ENCODE data around the gene ABCF2.

Gene ABCF2

GRCh38 chr7:151192002-151192539 is 34.9 kb downstream of the ABCF2 start:
- DNase-seq (ENCODE audit: low read depth, low spot score): no peak
- CTCF ChIA-PET: interaction anchor here (1.0 kb wide), 1 partner anchor 10 kb away, joined by 3 read pairs; no protein-coding TSS in a partner anchor
- POLR2A ChIA-PET: no interaction called here

GRCh38 chr7:151191544-151191943 is 35.5 kb downstream of the ABCF2 start:
- ChIA-PET POLR2A (no interaction called here), CTCF (interaction anchor here (1.0 kb wide), 1 partner anchor 10 kb away, joined by 3 read pairs; no protein-coding TSS in a partner anchor)
- H3K4me3 ChIP-seq (ENCODE audit: low read depth, low read length): no peak overlapping the region
- DNase-seq (ENCODE audit: low read depth, low spot score): no peak
- TF ChIP-seq CTCF (IDR thresholded peaks at IDR 0.05; ENCODE audit: insufficient read depth, low read length, missing control alignments): no peak

More at GRCh38 chr7:151192002-151192539, 34.9 kb downstream of the ABCF2 start:
- H3K4me3 ChIP-seq (ENCODE audit: low read depth, low read length): no peak overlapping the region
- no peak for TF ChIP-seq CTCF (IDR thresholded peaks at IDR 0.05; ENCODE audit: insufficient read depth, low read length, missing control alignments)

GRCh38 chr7:151189038-151189437 is 38.0 kb downstream of the ABCF2 start:
- no peak for TF ChIP-seq CTCF (IDR thresholded peaks at IDR 0.05; ENCODE audit: insufficient read depth, low read length, missing control alignments)
- no peak overlapping the region for H3K4me3 ChIP-seq (ENCODE audit: low read depth, low read length)
- CTCF ChIA-PET: interaction anchor here (2.0 kb wide), 1 partner anchor 17 kb away, joined by 6 read pairs; no protein-coding TSS in a partner anchor
- POLR2A ChIA-PET: no interaction called here
- DNase-seq (ENCODE audit: low read depth, low spot score): no peak

- DNase-seq (ENCODE audit: low read depth, low spot score): no peak
- no peak for TF ChIP-seq CTCF (IDR thresholded peaks at IDR 0.05; ENCODE audit: insufficient read depth, low read length, missing control alignments)
- H3K4me3 ChIP-seq (ENCODE audit: low read depth, low read length): no peak overlapping the region
- ChIA-PET POLR2A (interaction anchor here (0.6 kb wide), 1 partner anchor 36 kb away, joined by 3 read pairs; no protein-coding TSS in a partner anchor), CTCF (interaction anchor here (0.7 to 2.0 kb wide), 4 partner anchors 9 to 83 kb away, joined by 3 to 6 read pairs (median 4); no protein-coding TSS in a partner anchor)
Measured at GRCh38 chr7:151188252-151188542, 38.8 kb downstream of the ABCF2 start.

GRCh38 chr7:151187409-151188251 is 39.4 kb downstream of the ABCF2 start:
- DNase-seq (ENCODE audit: low read depth, low spot score): no peak
- CTCF ChIA-PET: interaction anchor here (0.7 to 2.0 kb wide), 5 partner anchors 9 to 84 kb away, joined by 3 to 7 read pairs (median 4); no protein-coding TSS in a partner anchor
- POLR2A ChIA-PET: interaction anchor here (0.6 kb wide), 1 partner anchor 36 kb away, joined by 3 read pairs; no protein-coding TSS in a partner anchor

More at GRCh38 chr7:151187409-151188251, 39.4 kb downstream of the ABCF2 start:
- TF ChIP-seq CTCF (IDR thresholded peaks at IDR 0.05; ENCODE audit: insufficient read depth, low read length, missing control alignments): no peak
- H3K4me3 ChIP-seq (ENCODE audit: low read depth, low read length): no peak overlapping the region
